NCI-H146 treated with DMSO at 0.1 percent for 48 hours (cell line): ENCODE results near the gene SPATA17.
"Not testable (repeated sequence)": the region's sequence is repeated elsewhere in the genome, so short reads cannot be mapped to it uniquely, and the experiment has no call there.

ENCODE experiments used
- DNase-seq: peaks from one replicate; lab custom pipeline; 2025; ENCODE audit not compliant: unreplicated experiment; lab: John Stamatoyannopoulos, UW

SPATA17 gene

GRCh38 chr1:217630711-217631591, at the start of gene SPATA17, which contains the start of gene GPATCH2:
Gene SPATA17 (plus strand): TSS chr1:217631344. CDS start chr1:217631379, 35 bp downstream.
Gene GPATCH2 (minus strand): TSS chr1:217631090. CDS start chr1:217630971, 119 bp downstream.
- DNase-seq = peak; percentile 86

DNA sequence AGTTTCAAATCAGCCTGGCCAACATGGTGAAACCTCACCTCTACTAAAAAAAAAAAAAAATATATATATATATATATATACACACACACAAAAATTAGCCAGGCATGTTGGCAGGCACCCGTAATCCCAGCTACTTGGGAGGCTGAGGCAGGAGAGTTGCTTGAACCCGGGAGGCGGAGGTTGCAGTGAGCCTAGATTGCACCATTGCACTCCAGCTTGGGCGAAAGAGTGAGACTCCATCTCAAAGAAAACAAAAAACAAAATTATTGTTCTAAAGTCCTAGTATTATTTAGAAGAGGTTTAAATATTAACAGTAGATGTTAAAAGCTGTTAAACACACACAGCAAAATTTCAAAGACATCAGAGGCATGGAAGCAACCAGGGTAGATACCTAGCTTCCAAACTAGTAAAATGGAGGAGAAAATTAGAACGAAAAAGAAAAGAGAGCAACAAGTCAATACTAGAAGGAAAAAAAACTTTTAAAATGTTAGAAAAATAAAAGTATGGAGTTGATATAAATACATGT, 46.8 kb upstream of the SPATA17 start:
- not testable (repeated sequence) for DNase-seq

GRCh38 chr1:217585577-217585976, 45.6 kb upstream of the SPATA17 start:
- no peak for DNase-seq

- DNase-seq = no peak
These were observed 44.6 kb upstream of the SPATA17 start for GRCh38 chr1:217586586-217586985.

- DNase-seq = no peak
These were observed 40.5 kb upstream of the SPATA17 start for GRCh38 chr1:217590598-217590997.

DNA sequence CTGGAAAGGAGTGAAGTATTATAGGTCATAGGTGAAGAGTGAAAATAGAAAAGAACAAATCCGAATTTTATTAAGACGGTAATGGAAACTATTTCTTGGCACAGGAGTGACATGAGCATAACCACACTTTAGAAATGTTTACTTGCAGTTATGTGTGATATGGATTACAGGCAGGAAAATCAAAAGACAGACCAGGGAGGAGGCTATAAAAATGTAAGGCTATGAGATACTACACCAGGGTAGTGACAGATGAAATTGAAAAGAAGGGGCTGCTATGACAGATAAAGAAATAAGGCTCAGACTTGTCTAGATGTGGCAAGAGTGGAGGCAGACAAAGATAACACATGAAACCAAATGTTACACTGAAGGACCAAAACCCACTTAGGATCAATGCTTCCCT, 32.0 kb upstream of the SPATA17 start:
- DNase-seq = no peak

DNA sequence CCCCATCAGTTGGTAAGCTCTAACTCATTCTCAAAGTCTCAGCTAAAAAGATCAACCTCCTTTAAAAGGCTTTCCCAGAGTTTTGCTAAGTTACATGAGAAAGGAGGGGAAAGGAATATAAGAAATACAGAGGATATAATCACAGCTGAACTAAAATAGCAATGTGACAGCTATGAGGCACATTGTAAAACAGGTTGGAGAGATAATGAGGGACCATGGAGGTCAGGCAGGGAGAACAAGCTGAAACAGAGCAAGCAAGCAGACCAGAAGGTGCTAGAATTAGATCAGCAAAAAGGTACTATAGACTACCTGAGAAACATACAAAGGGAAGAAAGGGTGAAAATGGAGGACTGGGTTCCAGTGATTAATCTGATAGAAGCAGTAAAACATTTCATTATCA, 28.8 kb upstream of the SPATA17 start:
- no peak for DNase-seq

DNA sequence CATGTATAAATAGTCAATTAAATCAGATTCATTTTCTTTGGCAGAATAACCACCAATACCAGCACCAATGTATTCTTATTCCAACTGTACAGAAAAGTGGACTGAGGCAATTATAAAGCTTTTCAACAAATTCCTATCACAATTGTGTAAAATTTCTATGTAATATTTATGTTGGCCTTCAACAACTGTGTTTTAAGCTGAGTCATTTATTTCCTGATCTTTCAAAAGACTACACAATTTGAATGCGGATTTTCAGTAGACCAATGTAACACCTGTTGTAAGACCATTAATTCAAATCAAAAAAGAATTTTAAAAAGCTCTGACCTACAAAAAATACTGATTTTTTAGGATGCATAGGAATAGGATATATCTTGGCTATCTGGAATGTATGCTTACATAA, 25.8 kb upstream of the SPATA17 start:
- no peak for DNase-seq

DNA sequence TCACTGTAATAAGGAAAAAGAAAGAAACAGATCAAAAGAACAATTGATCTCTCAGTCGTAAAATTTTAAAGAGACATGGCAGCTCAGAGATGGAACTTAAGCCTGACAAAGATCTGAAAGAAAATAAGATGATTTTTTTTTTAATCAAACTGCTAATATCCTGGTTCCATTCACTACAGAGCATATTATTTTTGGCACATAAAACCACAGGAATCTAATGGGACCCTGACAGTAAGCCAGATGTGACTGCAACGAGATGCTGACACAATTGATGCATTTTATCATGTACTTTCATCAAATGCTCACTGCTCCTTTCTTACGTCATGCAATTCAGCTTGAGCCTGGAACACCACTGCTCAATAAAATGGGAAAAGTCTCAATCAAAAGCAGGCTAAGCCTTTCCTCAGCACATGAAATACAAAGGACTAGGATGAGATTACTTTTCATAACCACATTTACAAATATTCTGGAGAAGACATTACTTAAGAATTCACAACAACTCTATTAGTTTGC, 16.9 kb upstream of the SPATA17 start:
- no peak for DNase-seq

- DNase-seq = peak; percentile 83
These were observed 14.0 kb upstream of the SPATA17 start for GRCh38 chr1:217617126-217617525.

GRCh38 chr1:217620814-217621213, 10.3 kb upstream of the SPATA17 start:
- no peak for DNase-seq

DNA sequence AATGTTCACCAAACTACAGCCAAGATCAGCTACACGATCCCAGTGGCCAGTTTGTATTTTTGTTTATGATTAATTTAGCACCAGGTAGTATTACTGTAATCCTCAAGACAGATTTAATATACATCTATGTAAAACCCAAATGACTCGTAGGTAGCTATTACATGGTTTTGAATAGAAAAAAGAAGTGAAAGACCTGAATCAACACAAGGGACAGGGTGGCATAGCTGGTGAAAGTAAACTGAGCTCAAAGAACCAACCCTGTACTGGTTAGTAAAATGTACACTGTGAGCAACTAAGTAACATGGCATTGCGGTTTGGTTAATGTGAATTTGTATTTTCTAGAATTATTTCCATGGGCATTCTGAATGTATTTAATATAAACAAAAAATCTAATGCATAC, 9.1 kb upstream of the SPATA17 start:
- DNase-seq = no peak

DNA sequence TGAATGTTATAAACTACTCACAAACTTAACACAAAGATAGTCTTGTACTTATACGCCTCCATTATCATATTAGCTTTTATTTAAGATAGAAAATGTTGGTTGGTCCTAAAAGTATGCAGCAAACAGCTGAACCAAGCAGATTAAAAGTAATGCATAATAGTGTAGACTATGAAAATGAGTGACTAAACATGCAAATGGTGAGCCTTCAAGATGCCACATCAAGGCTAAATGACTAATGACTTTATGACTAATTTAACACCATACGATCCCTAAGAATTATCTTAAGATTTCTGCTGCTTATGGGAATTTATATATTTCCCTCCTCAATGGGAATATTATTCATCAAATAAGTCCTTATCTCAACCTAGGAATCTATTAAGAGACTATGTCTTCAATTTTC, 4.8 kb upstream of the SPATA17 start:
- DNase-seq = no peak

GRCh38 chr1:217627431-217627830, 3.7 kb upstream of the SPATA17 start:
- DNase-seq = no peak

DNA sequence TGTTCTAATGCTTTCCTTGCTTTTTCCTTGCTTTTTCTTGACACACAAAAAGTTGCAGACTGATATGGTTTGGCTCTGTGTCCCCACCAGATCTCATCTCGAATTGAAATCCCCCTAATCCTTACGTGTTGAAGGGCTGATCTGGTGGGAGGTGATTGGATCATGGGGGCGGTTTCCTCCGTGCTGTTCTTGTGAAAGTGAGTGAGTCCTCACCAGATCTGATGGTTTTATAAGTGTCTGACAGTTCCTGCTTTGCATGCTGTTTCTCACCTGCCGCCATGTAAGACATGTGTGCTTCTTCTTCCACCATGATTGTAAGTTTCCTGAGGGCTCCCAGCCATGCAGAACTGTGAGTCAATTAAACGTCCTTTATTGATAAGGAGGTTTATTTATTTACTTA, 11.3 kb downstream of the SPATA17 start:
- no peak for DNase-seq

- no peak for DNase-seq
These were observed 16.6 kb downstream of the SPATA17 start for GRCh38 chr1:217647791-217648190.

DNA sequence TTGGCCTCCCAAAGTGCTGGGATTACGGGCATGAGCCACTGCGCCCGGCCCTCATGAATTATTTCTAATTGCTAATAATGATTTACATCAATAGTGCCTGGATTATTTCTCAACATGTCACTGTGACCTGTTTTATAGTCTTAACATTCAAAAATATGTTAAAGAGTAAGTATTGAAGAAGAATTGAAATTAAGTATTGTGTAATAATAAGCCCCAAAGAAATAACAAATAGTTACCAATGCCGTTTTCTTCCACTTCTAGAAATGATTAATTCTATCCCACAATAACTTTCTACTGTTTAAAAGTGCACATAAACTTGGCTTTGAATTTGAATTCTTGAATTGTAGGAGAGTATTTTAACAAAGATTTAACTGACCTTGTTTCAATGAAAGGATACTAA, 19.5 kb downstream of the SPATA17 start:
- no peak for DNase-seq

DNA sequence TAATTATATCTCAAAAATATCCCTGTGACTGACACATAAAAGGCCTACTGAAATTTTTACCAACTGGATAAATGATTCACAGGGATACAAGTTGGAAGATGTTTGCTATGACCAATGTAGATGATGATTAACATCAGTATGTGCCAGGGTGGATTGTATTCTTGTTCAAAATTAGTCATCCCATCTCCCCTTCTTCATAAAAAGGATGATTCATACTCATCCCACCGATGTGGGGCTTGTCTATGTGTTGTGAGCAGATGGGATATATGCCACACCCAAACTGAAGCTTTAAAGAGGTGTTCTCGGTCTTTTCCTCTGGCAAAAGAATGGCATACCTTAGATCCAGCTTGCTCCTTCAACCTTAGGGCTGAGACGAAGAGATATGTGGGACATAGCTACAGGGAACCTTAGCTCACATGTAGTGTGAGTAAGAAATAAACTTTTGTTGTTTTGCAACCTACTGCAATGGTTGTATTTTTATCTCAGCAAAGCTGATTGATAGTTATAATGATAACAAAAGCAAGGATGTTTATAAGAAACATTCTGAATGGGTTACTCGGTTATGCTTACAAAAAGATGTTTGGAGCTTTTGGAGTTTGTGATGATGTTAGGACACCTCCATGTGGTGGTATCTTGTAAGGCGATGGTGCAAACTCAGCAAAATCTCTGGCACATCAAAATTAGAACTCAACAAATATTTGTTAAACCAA, 29.4 kb downstream of the SPATA17 start:
- DNase-seq = peak; percentile 7

- DNase-seq = no peak
These were observed 30.3 kb downstream of the SPATA17 start for GRCh38 chr1:217661407-217661806.

DNA sequence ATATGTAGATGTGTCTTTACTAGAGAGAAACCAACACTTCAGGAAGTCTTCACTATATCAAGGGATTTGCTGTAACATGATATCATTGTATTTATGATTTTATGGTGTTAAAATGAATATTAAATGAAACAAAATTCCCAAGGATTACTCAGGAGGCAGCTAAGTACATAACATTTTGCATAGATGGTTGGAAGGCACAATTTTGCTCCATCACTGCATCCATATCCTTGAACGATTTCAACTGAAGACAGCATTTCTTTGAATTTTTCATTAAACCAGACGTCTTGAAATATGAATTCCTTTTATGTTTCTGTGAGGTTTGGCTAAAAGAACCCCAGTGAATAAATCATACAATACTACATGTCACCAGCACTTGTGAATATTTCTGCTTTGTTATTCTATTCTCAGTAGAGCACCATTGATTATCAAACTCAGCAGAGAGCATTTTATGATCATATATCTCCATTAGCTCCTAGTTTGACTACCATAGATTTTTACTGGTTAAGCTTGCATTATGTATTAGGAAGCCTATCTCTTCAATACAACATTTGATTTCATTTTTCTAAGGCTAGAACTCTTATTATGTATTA, 37.3 kb downstream of the SPATA17 start:
- DNase-seq = no peak

GRCh38 chr1:217673387-217673786, 42.2 kb downstream of the SPATA17 start:
- no peak for DNase-seq
